Progenitor cell of endocrine pancreas (in vitro differentiated cells): ENCODE measurements around the gene MYO18A. TPM values are rescaled to one million over a fixed set of nuclear protein-coding genes. Genes with fewer than 3 reads are reported as not detected.

Experiments used
- DNase-seq: peaks from one replicate; pipeline ENCODE4 v3.0.0; 2021; ENCODE audit warnings: low spot score; ENCODE audit not compliant: unreplicated experiment
- H3K27ac Mint-ChIP-seq: 2 replicates; pipeline ENCODE4 v1.8.0; 2021; ENCODE audit warnings: mild to moderate bottlenecking, moderate library complexity, mixed read lengths
- H3K27me3 Mint-ChIP-seq: 2 replicates; pipeline ENCODE4 v1.8.0; 2021; ENCODE audit warnings: mixed read lengths
- H3K36me3 Mint-ChIP-seq: 2 replicates; pipeline ENCODE4 v1.8.0; 2022; ENCODE audit warnings: mixed read lengths; ENCODE audit not compliant: insufficient read depth
- H3K4me1 Mint-ChIP-seq: 2 replicates; pipeline ENCODE4 v1.8.0; 2021; ENCODE audit warnings: low read depth, mixed read lengths
- H3K4me3 Mint-ChIP-seq: 2 replicates; pipeline ENCODE4 v1.8.0; 2021; ENCODE audit warnings: low read depth, mild to moderate bottlenecking, moderate library complexity, mixed read lengths
- H3K9me3 Mint-ChIP-seq: 2 replicates; pipeline ENCODE4 v1.8.0; 2021; ENCODE audit warnings: low read depth, mixed read lengths
- CTCF ChIP-seq: fragments of 200-600 bp; sonication (generic); IDR thresholded peaks from one replicate; pipeline ENCODE4 v1.5.0; 2021; ENCODE audit warnings: antibody characterized with exemption, mild to moderate bottlenecking; ENCODE audit not compliant: unreplicated experiment
- total RNA-seq: library from RNA; stranded (reverse); gene quantifications from 2 replicates; pipeline ENCODE4 v1.2.1, GENCODE V29; 2021

The MYO18A gene
- total RNA-seq, 1 donor from 2014 or later = 75.7 TPM

DNA sequence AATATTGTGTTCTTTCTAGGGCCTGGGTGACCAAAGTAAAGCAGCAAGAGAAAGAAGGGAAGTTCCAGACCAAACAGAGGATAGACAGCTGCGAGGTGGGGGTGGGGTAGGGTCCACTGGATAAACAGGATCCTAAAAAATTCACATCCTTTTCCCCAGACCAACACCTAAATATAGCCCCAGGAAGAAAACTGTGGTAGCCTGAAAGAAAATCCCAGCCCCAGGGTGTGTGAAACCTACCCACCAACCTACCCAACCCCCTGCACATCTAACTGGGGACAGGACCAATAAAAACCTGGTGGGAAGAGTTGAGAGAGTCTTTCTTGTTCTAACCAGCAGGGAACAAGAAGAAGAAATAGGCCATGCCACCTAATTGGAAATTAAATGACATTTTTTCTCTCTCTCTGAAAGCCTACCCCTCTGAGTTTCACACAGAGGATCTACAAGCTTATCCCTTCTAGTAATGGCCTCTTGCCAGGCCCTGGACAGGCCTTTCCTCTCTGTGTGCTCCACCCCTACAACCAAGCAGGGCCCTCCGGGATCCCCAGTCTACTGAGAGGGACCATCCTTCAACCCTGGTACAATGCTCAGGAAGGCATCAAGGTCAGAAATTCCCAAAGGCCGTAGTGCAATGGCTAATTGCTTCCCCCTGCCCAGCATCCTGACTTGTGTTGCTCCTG is 12.0 kb downstream of the MYO18A start:
- DNase-seq = no peak
- H3K27ac Mint-ChIP-seq = peak overlapping the region; percentile 69
- H3K36me3 Mint-ChIP-seq = peaks cover 17% of the 10 kb centered on the region
- no peaks in the 10 kb centered on the region for H3K27me3 Mint-ChIP-seq
- H3K4me1 Mint-ChIP-seq = no peaks in the 10 kb centered on the region
- H3K9me3 Mint-ChIP-seq = no peaks in the 10 kb centered on the region
- H3K4me3 Mint-ChIP-seq = no peak overlapping the region
- no peak for TF ChIP-seq CTCF

DNA sequence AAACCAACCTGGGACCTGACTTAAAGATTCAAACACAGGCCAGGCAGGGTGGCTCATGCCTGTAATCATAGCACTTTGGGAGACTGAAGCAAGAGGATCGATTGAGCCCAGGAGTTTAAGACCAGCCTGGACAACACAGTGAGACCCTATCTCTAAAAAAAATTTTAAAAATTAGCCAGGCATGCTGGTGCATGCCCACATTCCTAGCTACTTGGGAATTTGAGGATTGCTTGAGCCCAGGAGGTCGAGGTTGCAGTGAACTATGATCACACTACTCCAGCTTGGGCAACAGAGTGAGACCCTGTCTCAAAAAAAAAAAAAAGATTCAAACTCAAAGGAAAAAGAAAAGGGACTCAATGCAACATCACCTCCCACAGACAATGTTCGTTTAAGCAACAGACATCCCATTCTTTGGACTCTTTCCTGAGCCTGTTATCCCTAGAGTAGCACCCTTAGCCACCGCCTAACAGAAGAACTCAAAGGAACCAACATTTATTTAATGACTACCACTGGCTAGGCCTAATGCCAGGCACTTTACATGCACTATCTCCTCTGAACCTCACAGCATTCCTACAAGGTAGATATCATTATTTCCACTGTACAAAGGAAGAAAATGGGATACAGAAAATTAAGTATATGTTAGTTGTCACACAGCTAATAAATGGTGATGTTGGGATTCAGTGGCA is 12.7 kb downstream of the MYO18A start:
- DNase-seq = no peak
- H3K36me3 Mint-ChIP-seq = peaks cover 19% of the 10 kb centered on the region
- H3K4me3 Mint-ChIP-seq = no peak overlapping the region
- no peaks in the 10 kb centered on the region for H3K4me1 Mint-ChIP-seq
- H3K27ac Mint-ChIP-seq = peak overlapping the region; percentile 69
- no peak for TF ChIP-seq CTCF
- H3K9me3 Mint-ChIP-seq = no peaks in the 10 kb centered on the region
- no peaks in the 10 kb centered on the region for H3K27me3 Mint-ChIP-seq

DNA sequence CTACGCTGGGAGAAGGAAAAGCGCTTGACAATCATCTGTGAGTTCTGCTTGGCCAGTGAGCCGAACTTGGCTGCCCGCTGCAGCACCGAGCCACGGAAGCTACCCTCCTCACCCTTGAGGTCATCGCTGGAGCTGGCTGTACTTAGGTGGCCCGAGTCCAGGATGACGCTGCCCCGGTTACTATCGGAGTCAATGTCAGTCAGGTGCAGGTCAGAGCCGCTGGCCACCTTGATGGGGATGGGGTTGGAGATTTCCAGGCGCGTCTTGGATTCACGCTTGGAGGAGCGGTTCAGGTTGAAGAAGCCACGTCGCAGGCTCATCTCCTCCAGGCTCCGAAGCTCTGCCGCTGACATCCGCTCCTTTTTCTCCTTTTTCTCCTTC is 13.7 kb downstream of the MYO18A start:
- Mint-ChIP-seq H3K4me3 (no peak overlapping the region), H3K9me3 (no peaks in the 10 kb centered on the region), H3K27me3 (no peaks in the 10 kb centered on the region), H3K36me3 (peaks cover 17% of the 10 kb centered on the region), H3K4me1 (peaks cover 6% of the 10 kb centered on the region), H3K27ac (no peak overlapping the region)
- DNase-seq = no peak
- TF ChIP-seq CTCF = no peak

GRCh38 chr17:29165800-29166506 is 14.2 kb downstream of the MYO18A start:
- Mint-ChIP-seq H3K9me3 (no peaks in the 10 kb centered on the region), H3K27ac (no peak overlapping the region), H3K36me3 (peaks cover 15% of the 10 kb centered on the region), H3K4me3 (no peak overlapping the region), H3K27me3 (no peaks in the 10 kb centered on the region), H3K4me1 (peaks cover 6% of the 10 kb centered on the region)
- TF ChIP-seq CTCF = no peak
- DNase-seq = no peak

- peaks cover 11% of the 10 kb centered on the region for H3K4me1 Mint-ChIP-seq
- no peak for DNase-seq
- TF ChIP-seq CTCF = no peak
- peaks cover 15% of the 10 kb centered on the region for H3K36me3 Mint-ChIP-seq
- H3K27me3 Mint-ChIP-seq = no peaks in the 10 kb centered on the region
- no peak overlapping the region for H3K27ac Mint-ChIP-seq
- H3K4me3 Mint-ChIP-seq = no peak overlapping the region
- H3K9me3 Mint-ChIP-seq = no peaks in the 10 kb centered on the region
These were observed 14.9 kb downstream of the MYO18A start for GRCh38 chr17:29165261-29165660.
